Spleen (tissue), 7 donors: ENCODE results near the gene ERICH2.

Source experiments
- CTCF ChIP-seq, 11 experiments: fragments of 200-600 bp in 7 of 11; fragments of 450-650 bp in 4 of 11; sonication (generic) in 4 of 11; IDR thresholded peaks in 8 of 11; conservative IDR thresholded peaks in 3 of 11; 1 replicate in 7 of 11; 2 replicates in 4 of 11; pipeline versions ENCODE4 v1.4.0 to v1.8.0; 2016 to 2021; ENCODE audit warnings: antibody characterized with exemption in 11 of 11, inconsistent platforms in 4 of 11, mild to moderate bottlenecking in 1 of 11
- POLR2A ChIP-seq, 3 donors: fragments of 450-650 bp; IDR thresholded peaks; one replicate each; pipeline ENCODE4 v1.5.1; 2017; ENCODE audit warnings: antibody characterized with exemption in 3 of 3, mild to moderate bottlenecking in 1 of 3
- donor health status: DM: no; HTN: no; CAD: no; lungs with moderate emphysema.
- donor health status: DM: no; HTN: no; CAD: no.
- donor health status: DM: no; HTN: no; CAD: no.

DNA sequence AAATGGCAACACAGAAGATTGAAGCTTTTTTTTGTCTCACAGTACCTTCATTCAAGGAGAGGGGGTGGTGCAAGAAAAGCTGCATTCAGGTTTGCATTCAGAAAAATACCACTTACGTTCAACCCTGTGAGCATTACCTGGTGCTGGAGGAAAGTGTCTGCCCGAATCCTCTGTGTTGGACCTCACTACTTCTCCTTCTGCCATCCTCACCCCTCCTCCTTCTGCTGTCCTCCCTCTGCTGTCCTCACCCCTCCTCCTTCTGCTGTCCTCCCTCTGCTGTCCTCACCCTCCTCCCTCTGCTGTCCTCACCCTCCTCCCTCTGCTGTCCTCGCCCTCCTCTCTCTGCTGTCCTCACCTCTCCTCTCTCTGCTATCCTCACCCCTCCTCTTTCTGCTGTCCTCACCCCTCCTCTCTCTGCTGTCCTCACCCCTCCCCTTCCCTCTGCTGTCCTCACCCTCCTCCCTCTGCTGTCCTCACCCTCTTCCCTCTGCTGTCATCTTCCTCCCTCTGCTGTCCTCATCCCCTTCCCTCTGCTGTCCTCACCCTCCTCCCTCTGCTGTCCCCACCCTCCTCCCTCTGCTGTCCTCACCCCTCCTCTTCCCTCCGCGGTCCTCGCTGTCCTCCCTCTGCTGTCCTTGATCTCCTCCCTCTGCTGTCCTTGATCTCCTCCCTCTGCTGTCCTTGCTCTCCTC is 57.8 kb downstream of the ERICH2 start:
- TF ChIP-seq POLR2A (IDR thresholded peaks at IDR 0.05) (no peak), CTCF (IDR thresholded peaks at IDR 0.05 in 8 of 11, conservative IDR thresholded peaks at IDR 0.05 in 3 of 11) (no peak)
